Measurements from ENCODE around the gene PDSS2. TPM values are rescaled to one million over a fixed set of nuclear protein-coding genes. Genes with fewer than 3 reads are reported as not detected.
A peak's percentile ranks its signal among the peaks of the same experiment; 100 is the strongest.

Gene PDSS2
- total RNA-seq, 1 donor from 2014 or later, result 6.5 TPM

GRCh38 chr6:107418118-107418517 lies 41.2 kb downstream of the PDSS2 start:
- Mint-ChIP-seq H3K9me3 (ENCODE audit: unreplicated experiment) (no peaks in the 10 kb centered on the region), H3K27me3 (ENCODE audit: unreplicated experiment) (no peaks in the 10 kb centered on the region), H3K4me1 (ENCODE audit: low read depth, unreplicated experiment) (no peaks in the 10 kb centered on the region), H3K27ac (ENCODE audit: unreplicated experiment) (no peak overlapping the region), H3K36me3 (ENCODE audit: unreplicated experiment) (peaks cover 4% of the 10 kb centered on the region), H3K4me3 (ENCODE audit: unreplicated experiment) (no peak overlapping the region)
- TF ChIP-seq CTCF (IDR thresholded peaks at IDR 0.05; ENCODE audit: partially characterized antibody, unreplicated experiment), result peak; percentile 18
- no peak for DNase-seq

- no peak overlapping the region for H3K27ac Mint-ChIP-seq (ENCODE audit: unreplicated experiment)
- no peaks in the 10 kb centered on the region for H3K27me3 Mint-ChIP-seq (ENCODE audit: unreplicated experiment)
- no peaks in the 10 kb centered on the region for H3K9me3 Mint-ChIP-seq (ENCODE audit: unreplicated experiment)
- H3K36me3 Mint-ChIP-seq (ENCODE audit: unreplicated experiment), result peaks cover 4% of the 10 kb centered on the region
- no peak for DNase-seq
- no peak for TF ChIP-seq CTCF (IDR thresholded peaks at IDR 0.05; ENCODE audit: partially characterized antibody, unreplicated experiment)
- no peaks in the 10 kb centered on the region for H3K4me1 Mint-ChIP-seq (ENCODE audit: low read depth, unreplicated experiment)
- no peak overlapping the region for H3K4me3 Mint-ChIP-seq (ENCODE audit: unreplicated experiment)
These were observed 43.2 kb downstream of the PDSS2 start for GRCh38 chr6:107416145-107416544.

GRCh38 chr6:107413966-107414645 lies 45.3 kb downstream of the PDSS2 start:
- peaks cover 4% of the 10 kb centered on the region for H3K36me3 Mint-ChIP-seq (ENCODE audit: unreplicated experiment)

GRCh38 chr6:107411161-107411560 lies 48.2 kb downstream of the PDSS2 start:
- no peaks in the 10 kb centered on the region for H3K4me1 Mint-ChIP-seq (ENCODE audit: low read depth, unreplicated experiment)
- DNase-seq, result no peak

More at GRCh38 chr6:107413966-107414645, 45.3 kb downstream of the PDSS2 start:
- Mint-ChIP-seq H3K27ac (ENCODE audit: unreplicated experiment) (no peak overlapping the region), H3K4me1 (ENCODE audit: low read depth, unreplicated experiment) (no peaks in the 10 kb centered on the region), H3K9me3 (ENCODE audit: unreplicated experiment) (no peaks in the 10 kb centered on the region), H3K27me3 (ENCODE audit: unreplicated experiment) (no peaks in the 10 kb centered on the region), H3K4me3 (ENCODE audit: unreplicated experiment) (no peak overlapping the region)
- no peak for TF ChIP-seq CTCF (IDR thresholded peaks at IDR 0.05; ENCODE audit: partially characterized antibody, unreplicated experiment)
- DNase-seq, result no peak

More at GRCh38 chr6:107411161-107411560, 48.2 kb downstream of the PDSS2 start:
- Mint-ChIP-seq H3K4me3 (ENCODE audit: unreplicated experiment) (no peak overlapping the region), H3K27me3 (ENCODE audit: unreplicated experiment) (no peaks in the 10 kb centered on the region), H3K36me3 (ENCODE audit: unreplicated experiment) (no peaks in the 10 kb centered on the region), H3K9me3 (ENCODE audit: unreplicated experiment) (no peaks in the 10 kb centered on the region), H3K27ac (ENCODE audit: unreplicated experiment) (no peak overlapping the region)
- TF ChIP-seq CTCF (IDR thresholded peaks at IDR 0.05; ENCODE audit: partially characterized antibody, unreplicated experiment), result no peak

Measured in glutamatergic neuron (in vitro differentiated cells).